ENCODE measurements around the gene PRDM11.
"Not testable (repeated sequence)": the region's sequence is repeated elsewhere in the genome, so short reads cannot be mapped to it uniquely, and the experiment has no call there.

PRDM11 gene

DNA sequence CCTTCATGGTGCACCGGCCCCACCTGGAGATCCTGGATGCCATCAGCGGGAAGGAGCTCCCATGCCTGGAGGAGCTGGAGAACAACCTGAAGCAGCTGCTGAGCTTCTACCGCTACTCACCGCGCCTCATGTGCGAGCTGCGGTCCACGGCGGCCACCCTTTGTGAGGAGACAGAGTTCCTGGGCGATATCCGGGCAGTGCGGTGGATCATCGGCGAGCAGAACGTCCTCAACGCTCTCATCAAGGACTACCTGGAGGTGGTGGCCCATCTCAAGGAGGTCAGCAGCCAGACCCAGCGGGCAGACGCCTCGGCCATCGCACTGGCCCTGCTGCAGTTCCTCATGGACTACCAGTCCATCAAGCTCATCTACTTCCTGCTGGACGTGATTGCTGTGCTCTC lies 80.5 kb downstream of the PRDM11 start:
- no peak overlapping the region for H3K27ac ChIP-seq
- DNase-seq (ENCODE audit: low read depth, low spot score) = no peak

DNA sequence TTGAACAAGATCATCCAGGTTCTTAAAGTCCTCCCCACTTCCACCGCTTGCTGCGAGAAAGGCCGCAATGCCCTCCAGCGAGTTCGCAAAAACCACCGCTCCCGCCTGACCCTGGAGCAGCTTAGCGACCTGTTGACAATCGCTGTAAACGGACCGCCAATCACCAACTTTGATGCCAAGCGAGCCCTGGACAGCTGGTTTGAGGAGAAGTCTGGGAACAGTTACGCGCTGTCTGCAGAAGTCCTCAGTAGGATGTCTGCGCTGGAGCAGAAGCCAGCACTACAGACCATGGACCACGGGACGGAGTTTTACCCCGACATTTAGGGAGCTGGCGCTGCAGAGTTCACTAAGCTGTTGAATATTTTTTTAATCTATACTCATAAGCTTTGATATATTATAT lies 81.4 kb downstream of the PRDM11 start:
- DNase-seq (ENCODE audit: low read depth, low spot score) = no peak
- no peak overlapping the region for H3K27ac ChIP-seq

- no peak overlapping the region for H3K27ac ChIP-seq
- DNase-seq (ENCODE audit: low read depth, low spot score) = no peak
Observed at GRCh38 chr11:45229401-45230020, 83.1 kb downstream of the PRDM11 start.

GRCh38 chr11:45232341-45233080 lies 86.1 kb downstream of the PRDM11 start:
- no peak for DNase-seq (ENCODE audit: low read depth, low spot score)
- H3K27ac ChIP-seq = no peak overlapping the region

DNA sequence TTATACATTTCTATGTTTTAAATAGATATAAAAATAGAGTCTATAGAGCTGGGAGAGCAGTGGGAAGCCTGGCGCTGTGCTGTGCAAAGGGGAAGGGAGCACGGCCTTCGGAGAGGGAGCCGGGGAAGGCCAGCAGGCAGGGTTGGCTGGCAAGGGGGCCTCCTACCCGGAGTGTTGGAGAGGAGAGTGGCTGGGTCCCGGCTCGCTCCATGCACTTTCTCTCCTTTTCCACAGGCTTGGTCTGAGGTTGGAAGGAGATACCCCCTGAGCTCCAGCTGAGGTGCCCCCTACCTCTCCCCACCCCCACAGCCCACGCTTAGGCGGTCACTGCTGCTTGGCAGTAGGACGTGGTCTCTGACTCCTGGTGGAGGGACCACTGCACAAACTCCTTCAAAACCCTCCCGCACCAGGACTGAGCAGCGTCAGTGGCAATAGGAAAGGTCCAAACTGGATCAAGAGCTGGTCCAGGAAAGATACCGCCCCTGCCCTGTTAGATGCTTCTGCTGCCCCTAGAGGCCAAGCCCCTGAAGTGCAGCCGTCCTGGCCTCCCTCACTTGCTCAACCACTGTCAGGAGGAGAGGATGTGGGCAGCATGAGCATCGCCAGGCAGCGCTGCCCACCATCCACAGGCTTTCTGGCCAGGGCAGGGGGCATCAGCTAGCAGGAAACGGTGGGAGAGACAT lies 86.8 kb downstream of the PRDM11 start:
- no peak overlapping the region for H3K27ac ChIP-seq
- DNase-seq (ENCODE audit: low read depth, low spot score) = no peak

DNA sequence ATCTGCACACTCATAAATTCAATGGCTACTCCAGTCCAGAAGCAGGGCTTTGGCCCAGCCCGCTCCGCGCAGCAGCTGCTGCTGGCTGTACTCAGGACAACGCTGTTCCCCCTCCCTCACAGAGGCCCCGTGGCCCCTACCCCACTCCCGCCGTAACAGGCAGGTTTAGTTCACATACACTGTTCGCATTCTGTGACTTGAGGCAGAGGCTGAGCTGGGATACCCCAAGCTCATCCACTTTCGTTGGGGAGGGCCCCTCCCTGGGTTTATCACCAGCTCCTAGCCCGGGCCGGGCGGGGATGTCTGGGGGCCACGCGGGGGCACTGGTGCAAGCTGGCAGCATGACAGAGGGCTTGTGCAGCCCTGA lies 87.3 kb downstream of the PRDM11 start:
- H3K27ac ChIP-seq = no peak overlapping the region
- DNase-seq (ENCODE audit: low read depth, low spot score) = no peak

- DNase-seq (ENCODE audit: low read depth, low spot score) = no peak
- H3K27ac ChIP-seq = no peak overlapping the region
Observed at GRCh38 chr11:45234306-45235006, 88.0 kb downstream of the PRDM11 start.

DNA sequence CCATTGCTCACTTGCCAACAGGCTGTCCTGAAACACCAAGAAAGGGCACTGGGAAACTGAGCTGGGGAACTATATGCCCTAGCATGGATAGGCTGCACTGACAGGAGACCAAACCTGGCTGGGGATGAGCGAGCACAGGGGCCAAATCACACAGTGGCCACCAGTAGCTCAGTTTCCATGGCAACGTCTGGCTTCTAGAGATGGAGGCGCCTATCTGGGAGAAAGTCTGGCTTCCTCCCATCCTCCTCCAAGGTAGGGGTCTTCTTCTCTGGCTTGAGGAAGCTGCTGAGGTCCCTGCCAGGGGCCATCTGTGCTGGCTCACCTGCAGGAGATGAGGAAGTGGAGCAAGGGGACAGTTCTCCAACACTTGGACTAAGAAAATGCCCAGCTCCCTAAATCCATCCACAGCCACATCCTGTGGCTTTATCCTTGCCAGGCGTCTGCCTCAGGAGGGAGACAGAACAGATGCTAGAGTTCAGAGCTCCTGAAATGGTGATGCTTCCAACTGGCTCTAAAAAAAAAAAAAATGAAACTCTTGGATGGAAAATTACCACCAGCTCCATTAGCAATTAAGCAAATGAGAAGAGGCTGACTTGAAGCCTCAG lies 91.4 kb downstream of the PRDM11 start:
- DNase-seq (ENCODE audit: low read depth, low spot score) = no peak
- H3K27ac ChIP-seq = no peak overlapping the region

GRCh38 chr11:45238724-45239123 lies 92.3 kb downstream of the PRDM11 start:
- H3K27ac ChIP-seq = no peak overlapping the region
- no peak for DNase-seq (ENCODE audit: low read depth, low spot score)

DNA sequence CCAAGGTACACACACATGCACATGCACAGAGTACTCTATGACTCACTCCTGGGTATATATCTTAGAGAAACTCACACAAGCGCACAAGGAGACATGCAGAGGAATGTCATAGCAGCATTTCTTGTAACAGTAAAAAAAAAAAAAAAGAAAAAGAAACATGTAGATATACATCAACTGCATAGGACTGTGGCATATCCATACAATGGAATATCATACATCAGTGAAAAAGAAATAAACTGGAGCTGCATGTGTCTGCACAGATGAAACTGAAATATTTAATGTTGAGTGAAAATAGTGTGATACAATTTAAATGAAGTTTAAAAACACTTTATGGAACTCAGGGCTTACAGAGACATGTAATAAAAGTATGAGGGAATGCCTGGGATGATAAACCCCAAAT lies 93.3 kb downstream of the PRDM11 start:
- no peak for DNase-seq (ENCODE audit: low read depth, low spot score)
- H3K27ac ChIP-seq = no peak overlapping the region

DNA sequence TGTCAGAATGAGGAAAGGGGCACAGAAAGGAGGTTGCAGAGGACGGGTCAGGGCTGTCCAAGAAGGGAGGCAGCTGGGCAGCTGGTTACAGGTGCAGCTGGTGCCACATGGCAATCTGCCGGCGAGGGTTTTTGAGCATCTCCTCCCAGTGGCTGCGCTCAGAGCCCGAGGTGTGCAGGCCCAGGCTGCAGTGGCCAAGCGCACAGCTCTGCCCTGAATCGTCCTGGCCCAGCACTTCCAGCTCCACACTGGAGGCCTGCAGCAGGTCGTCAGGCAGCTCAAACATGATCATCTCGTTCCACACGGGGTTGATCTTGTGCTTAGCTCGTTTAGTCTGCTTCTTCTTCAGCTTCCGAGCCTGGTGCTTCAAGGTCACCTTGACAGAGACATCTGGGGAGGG lies 97.5 kb downstream of the PRDM11 start:
- DNase-seq (ENCODE audit: low read depth, low spot score) = no peak
- no peak overlapping the region for H3K27ac ChIP-seq

GRCh38 chr11:45245218-45246045 lies 99.0 kb downstream of the PRDM11 start:
- DNase-seq (ENCODE audit: low read depth, low spot score) = no peak
- H3K27ac ChIP-seq = no peak overlapping the region

DNA sequence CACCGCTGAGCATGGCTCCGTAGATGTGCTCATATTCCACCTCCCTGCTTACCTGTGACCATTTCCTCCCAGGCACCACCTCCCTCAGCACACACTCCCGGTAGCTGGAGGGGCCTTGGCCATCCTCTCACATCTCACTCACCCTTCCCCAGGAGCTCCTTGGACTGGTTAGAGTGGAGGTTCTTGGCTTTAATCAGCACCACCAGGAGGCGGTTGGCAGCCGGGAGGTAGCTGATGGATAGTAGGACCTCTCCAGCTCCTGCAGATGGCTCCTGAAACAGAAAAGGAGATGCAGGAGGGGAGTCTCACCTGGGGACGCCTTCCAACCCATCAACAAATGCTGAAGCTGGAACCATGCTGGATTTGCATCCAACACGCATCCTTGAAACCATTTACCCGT lies 99.8 kb downstream of the PRDM11 start:
- H3K27ac ChIP-seq = no peak overlapping the region
- no peak for DNase-seq (ENCODE audit: low read depth, low spot score)

DNA sequence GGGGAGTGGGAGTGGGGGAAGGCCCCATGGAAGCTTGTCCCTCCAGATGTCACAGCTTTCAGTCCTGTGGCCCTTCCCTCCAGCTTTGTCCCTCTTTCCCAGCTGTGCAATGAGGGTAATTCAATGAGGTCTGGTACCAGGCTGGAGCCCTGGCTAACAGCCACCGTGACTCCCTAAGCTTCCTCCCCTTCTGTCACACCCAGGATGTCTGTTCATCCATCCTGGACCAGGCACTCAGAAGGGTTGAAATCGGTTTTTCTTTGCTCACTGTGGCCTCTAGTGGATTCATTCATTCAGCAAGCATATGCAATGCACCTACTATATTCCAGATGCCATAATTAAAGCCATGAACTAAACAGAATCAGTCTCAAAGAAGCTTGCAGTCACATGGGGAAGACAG lies 101.0 kb downstream of the PRDM11 start:
- no peak for DNase-seq (ENCODE audit: low read depth, low spot score)
- H3K27ac ChIP-seq = no peak overlapping the region

DNA sequence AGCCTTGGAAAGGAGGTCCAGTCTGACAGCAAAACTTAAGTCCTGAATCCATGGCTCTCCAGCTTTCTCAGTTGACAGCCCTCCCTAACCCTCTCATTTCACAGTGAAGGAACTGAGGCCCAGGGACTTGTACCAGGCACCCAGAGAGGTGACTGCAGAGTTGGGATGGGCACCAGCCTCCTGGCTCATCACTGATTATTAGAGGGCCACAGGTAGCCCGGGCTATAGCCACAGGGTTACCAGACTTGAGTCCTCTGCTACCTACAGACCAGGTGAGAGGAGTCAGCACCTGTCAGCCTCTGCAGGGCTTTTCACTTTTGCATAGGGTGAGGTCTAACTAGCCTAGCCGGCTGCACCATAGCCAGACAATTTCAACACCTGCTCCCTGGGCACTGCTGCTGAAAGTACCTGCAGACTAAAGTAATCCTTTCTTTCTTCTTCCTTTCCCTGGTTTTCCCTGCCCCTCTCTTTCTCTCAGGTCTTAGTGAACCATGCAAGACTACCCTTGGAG lies 102.1 kb downstream of the PRDM11 start:
- DNase-seq (ENCODE audit: low read depth, low spot score) = no peak
- H3K27ac ChIP-seq = no peak overlapping the region

DNA sequence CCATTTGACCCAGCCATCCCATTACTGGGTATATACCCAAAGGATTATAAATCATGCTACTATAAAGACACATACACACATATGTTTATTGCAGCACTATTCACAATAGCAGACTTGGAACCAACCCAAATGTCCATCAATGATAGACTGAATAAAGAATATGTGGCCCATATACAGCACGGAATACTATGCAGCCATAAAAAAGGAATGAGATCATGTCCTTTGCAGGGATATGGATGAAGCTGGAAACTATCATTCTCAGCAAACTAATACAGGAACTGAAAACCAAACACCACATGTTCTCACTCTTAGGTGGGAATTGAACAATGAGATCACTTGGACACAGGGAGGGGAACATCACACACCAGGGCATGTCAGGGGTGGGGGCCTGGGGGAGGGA lies 102.9 kb downstream of the PRDM11 start:
- DNase-seq (ENCODE audit: low read depth, low spot score); H3K27ac ChIP-seq: not testable (repeated sequence)

- DNase-seq (ENCODE audit: low read depth, low spot score) = no peak
- H3K27ac ChIP-seq = no peak overlapping the region
Observed at GRCh38 chr11:45250035-45250718, 103.7 kb downstream of the PRDM11 start.

DNA sequence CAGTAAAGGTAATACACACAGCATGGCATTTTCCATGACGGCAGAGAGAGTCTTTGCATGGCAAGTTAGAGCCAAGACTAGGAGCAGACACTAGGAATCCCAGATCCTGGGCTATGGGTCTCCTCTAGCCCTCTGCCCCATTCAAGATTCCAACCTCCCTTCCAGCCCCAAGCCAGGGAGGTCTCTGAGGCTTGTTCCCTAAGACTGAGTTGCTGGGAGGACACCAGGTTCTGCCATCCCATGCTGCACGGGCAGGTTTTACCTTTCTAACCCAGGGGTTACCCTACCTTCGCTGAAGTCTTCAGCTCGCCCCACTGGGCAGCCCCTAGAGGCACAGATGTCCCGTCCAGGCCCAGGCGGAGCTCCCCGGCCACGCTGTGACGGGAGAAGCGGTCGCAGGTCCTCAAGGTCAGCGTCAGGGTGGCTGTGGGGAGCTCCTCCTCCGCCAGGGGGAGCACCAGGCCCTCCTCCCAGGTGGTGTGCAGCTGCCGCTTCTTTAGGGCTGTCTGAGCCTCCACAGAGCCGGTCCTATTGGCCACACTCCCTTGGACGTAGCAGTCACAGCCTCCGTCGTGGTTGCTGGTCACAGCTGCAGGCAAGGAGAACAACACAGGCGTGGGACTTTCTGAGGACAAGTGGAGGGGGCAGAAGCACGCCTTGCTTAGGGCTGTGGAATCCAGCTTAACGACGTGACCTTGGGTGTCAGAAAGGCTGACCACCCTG lies 105.9 kb downstream of the PRDM11 start:
- DNase-seq (ENCODE audit: low read depth, low spot score) = no peak
- H3K27ac ChIP-seq = no peak overlapping the region

Measured in epithelial cell of prostate (primary cell).